WTC11 (cell line): ENCODE measurements around the gene ZNF80. TPM values are rescaled to one million over a fixed set of nuclear protein-coding genes. Genes with fewer than 3 reads are reported as not detected.
"Not testable (repeated sequence)": the region's sequence is repeated elsewhere in the genome, so short reads cannot be mapped to it uniquely, and the experiment has no call there.

Source experiments
- ATAC-seq: fragments of 200-7000 bp; cut with Tn5 transposase; 2 replicates; pipeline ENCODE4 v1.10.0; 2021; ENCODE audit warnings: mild to moderate bottlenecking, moderate library complexity
- Bru-seq: library from RNA; stranded (reverse); fragments of 400-500 nt; gene quantifications from one replicate; lab custom pipeline; 2021; lab: Mats Ljungman, UMichigan
- CTCF ChIA-PET: fragments of 300-600 bp; sonication (Branson Sonifier 250); formaldehyde crosslinking; loops from one replicate; lab custom pipeline; 2021; ENCODE audit warnings: antibody characterized with exemption; lab: Charles Lee
- POLR2A ChIA-PET: fragments of 350-600 bp; sonication (Branson Sonifier 250); formaldehyde crosslinking; loops from one replicate; lab custom pipeline; 2021; ENCODE audit warnings: antibody characterized with exemption; lab: Charles Lee
- DNase-seq: peaks from one replicate; pipeline ENCODE4 v3.0.0; 2021; ENCODE audit warnings: low spot score
- H3K27ac Mint-ChIP-seq: 2 replicates; pipeline ENCODE4 v1.8.0; 2021; ENCODE audit warnings: mixed read lengths
- H3K27me3 Mint-ChIP-seq: 2 replicates; pipeline ENCODE4 v1.8.0; 2021; ENCODE audit warnings: low read depth, mild to moderate bottlenecking, moderate library complexity, mixed read lengths
- H3K36me3 Mint-ChIP-seq: 2 replicates; pipeline ENCODE4 v1.8.0; 2021; ENCODE audit warnings: mixed read lengths
- H3K4me1 Mint-ChIP-seq: 2 replicates; pipeline ENCODE4 v1.8.0; 2022; ENCODE audit warnings: mixed read lengths
- H3K4me3 Mint-ChIP-seq: 2 replicates; pipeline ENCODE4 v1.8.0; 2021; ENCODE audit warnings: mild to moderate bottlenecking, moderate library complexity, mixed read lengths
- H3K9me3 Mint-ChIP-seq: 2 replicates; pipeline ENCODE4 v1.8.0; 2021; ENCODE audit warnings: mixed read lengths
- ATF1 ChIP-seq: sonication (generic); formaldehyde crosslinking; IDR thresholded peaks from 2 replicates; pipeline ENCODE4 v1.8.1; 2023; ENCODE audit warnings: mild to moderate bottlenecking, moderate library complexity, missing genetic modification reagents
- CBFB ChIP-seq: sonication (generic); formaldehyde crosslinking; IDR thresholded peaks from 2 replicates; pipeline ENCODE4 v1.8.1; 2022; ENCODE audit warnings: mild to moderate bottlenecking, low read depth, missing genetic modification reagents
- CREB1 ChIP-seq: sonication (generic); formaldehyde crosslinking; IDR thresholded peaks from 2 replicates; pipeline ENCODE4 v1.8.0; 2023; ENCODE audit warnings: mild to moderate bottlenecking, missing genetic modification reagents
- CTCF ChIP-seq: fragments of 200-600 bp; IDR thresholded peaks from 2 replicates; pipeline ENCODE4 v1.8.0; 2022; ENCODE audit warnings: antibody characterized with exemption
- E2F1 ChIP-seq: sonication (generic); formaldehyde crosslinking; IDR thresholded peaks from 2 replicates; pipeline ENCODE4 v1.8.0; 2022; ENCODE audit warnings: mild to moderate bottlenecking, missing genetic modification reagents
- EMX1 ChIP-seq: fragments of 250-450 bp; sonication (Bioruptor Pico); IDR thresholded peaks from 2 replicates; pipeline ENCODE4 v1.8.0; 2021; ENCODE audit warnings: mild to moderate bottlenecking
- ETV6 ChIP-seq: sonication (generic); formaldehyde crosslinking; IDR thresholded peaks from 2 replicates; pipeline ENCODE4 v1.8.1; 2022; ENCODE audit warnings: mild to moderate bottlenecking, missing genetic modification reagents
- FOXK1 ChIP-seq: sonication (generic); formaldehyde crosslinking; IDR thresholded peaks from 2 replicates; pipeline ENCODE4 v1.8.0; 2022; ENCODE audit warnings: mild to moderate bottlenecking, moderate library complexity, missing genetic modification reagents
- GTF2I ChIP-seq: fragments of 250-450 bp; sonication (Bioruptor Pico); conservative IDR thresholded peaks from 2 replicates; pipeline ENCODE4 v1.4.0; 2021; ENCODE audit warnings: mild to moderate bottlenecking
- MYBL2 ChIP-seq: sonication (generic); formaldehyde crosslinking; IDR thresholded peaks from 2 replicates; pipeline ENCODE4 v1.8.1; 2023; ENCODE audit warnings: mild to moderate bottlenecking, moderate library complexity, missing genetic modification reagents
- USF1 ChIP-seq: sonication (generic); formaldehyde crosslinking; IDR thresholded peaks from 2 replicates; pipeline ENCODE4 v1.8.0; 2022; ENCODE audit warnings: mild to moderate bottlenecking, missing genetic modification reagents
- ZNF138 ChIP-seq: sonication (generic); formaldehyde crosslinking; conservative IDR thresholded peaks from 2 replicates; pipeline ENCODE4 v1.8.1; 2022; ENCODE audit warnings: mild to moderate bottlenecking, moderate library complexity, missing genetic modification reagents
- ZNF263 ChIP-seq: sonication (generic); formaldehyde crosslinking; IDR thresholded peaks from 2 replicates; pipeline ENCODE4 v1.8.1; 2022; ENCODE audit warnings: low read depth, mild to moderate bottlenecking, moderate library complexity, missing genetic modification reagents
- ZNF396 ChIP-seq: fragments of 250-450 bp; sonication (Bioruptor Pico); IDR thresholded peaks from 2 replicates; pipeline ENCODE4 v1.8.0; 2021; ENCODE audit warnings: mild to moderate bottlenecking, moderate library complexity, borderline replicate concordance
- ZNF671 ChIP-seq: fragments of 250-450 bp; sonication (Bioruptor Pico); IDR thresholded peaks from 2 replicates; pipeline ENCODE4 v1.8.0; 2021; ENCODE audit warnings: mild to moderate bottlenecking
- long read RNA-seq, 3 experiments: library from RNA in 1 of 3; library from capped mRNA in 1 of 3; library from polyadenylated mRNA in 1 of 3; unstranded in 2 of 3; stranded (forward) in 1 of 3; transcript quantifications; one replicate each; pipeline ENCODE4 v2.0.0, GENCODE V29; 2021
- total RNA-seq: library from RNA; stranded (reverse); gene quantifications from 3 replicates; pipeline ENCODE4 v1.2.3, GENCODE V29; 2021
- TF ChIP-seq, protein P1 (sequence below): sonication (generic); formaldehyde crosslinking; IDR thresholded peaks from 2 replicates; pipeline ENCODE4 v1.8.1; 2023; ENCODE audit warnings: mild to moderate bottlenecking, missing genetic modification reagents
- TF ChIP-seq, protein P2 (sequence below): sonication (generic); formaldehyde crosslinking; IDR thresholded peaks from 2 replicates; pipeline ENCODE4 v1.8.1; 2022; ENCODE audit warnings: low read depth, mild to moderate bottlenecking, moderate library complexity, missing genetic modification reagents, borderline replicate concordance

Gene ZNF80
- total RNA-seq = not detected in 3 replicates
- Bru-seq, nascent RNA = not detected
- long read RNA-seq, experiment 1 = 0 reads
- long read RNA-seq, experiment 2 = 0 reads
- long read RNA-seq, experiment 3 = 0 reads

DNA sequence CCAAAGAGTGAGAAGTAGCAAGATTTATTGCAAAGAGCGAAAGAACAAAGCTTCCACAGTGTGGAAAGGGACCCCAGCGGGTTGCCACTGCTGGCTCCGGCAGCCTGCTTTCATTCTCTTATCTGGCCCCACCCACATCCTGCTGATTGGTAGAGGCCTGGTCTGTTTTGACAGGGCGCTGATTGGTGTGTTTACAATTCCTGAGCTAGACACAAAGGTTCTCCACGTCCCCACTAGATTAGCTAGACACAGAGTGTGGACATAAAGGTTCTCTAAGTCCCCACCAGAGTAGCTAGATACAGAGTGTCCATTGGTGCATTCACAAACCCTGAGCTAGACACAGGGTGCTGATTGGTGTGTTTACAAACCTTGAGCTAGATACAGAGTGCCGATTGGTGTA, at the start of gene ZNF80:
ZNF80 (minus strand) TSS at position 101 of the 400 bp plus-strand sequence. CDS start 504 bp downstream, outside the sequence.
- H3K27me3 Mint-ChIP-seq, DNase-seq, CTCF ChIA-PET, H3K4me1 Mint-ChIP-seq, H3K4me3 Mint-ChIP-seq, ATAC-seq, H3K36me3 Mint-ChIP-seq, POLR2A ChIA-PET, H3K27ac Mint-ChIP-seq: not testable (repeated sequence)
- peaks cover 29% of the 10 kb centered on the region for H3K9me3 Mint-ChIP-seq

- TF ChIP-seq CBFB (CRISPR knock-in tag) (no peak), ZNF396 (CRISPR knock-in tag) (no peak), CREB1 (CRISPR knock-in tag) (no peak), USF1 (CRISPR knock-in tag) (no peak), FOXK1 (CRISPR knock-in tag) (no peak), MYBL2 (CRISPR knock-in tag) (no peak), EMX1 (CRISPR knock-in tag) (no peak), ATF1 (CRISPR knock-in tag) (no peak)
- TF ChIP-seq, protein P1, sequence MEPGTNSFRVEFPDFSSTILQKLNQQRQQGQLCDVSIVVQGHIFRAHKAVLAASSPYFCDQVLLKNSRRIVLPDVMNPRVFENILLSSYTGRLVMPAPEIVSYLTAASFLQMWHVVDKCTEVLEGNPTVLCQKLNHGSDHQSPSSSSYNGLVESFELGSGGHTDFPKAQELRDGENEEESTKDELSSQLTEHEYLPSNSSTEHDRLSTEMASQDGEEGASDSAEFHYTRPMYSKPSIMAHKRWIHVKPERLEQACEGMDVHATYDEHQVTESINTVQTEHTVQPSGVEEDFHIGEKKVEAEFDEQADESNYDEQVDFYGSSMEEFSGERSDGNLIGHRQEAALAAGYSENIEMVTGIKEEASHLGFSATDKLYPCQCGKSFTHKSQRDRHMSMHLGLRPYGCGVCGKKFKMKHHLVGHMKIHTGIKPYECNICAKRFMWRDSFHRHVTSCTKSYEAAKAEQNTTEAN (CRISPR knock-in tag) = no peak
- TF ChIP-seq, protein P2, sequence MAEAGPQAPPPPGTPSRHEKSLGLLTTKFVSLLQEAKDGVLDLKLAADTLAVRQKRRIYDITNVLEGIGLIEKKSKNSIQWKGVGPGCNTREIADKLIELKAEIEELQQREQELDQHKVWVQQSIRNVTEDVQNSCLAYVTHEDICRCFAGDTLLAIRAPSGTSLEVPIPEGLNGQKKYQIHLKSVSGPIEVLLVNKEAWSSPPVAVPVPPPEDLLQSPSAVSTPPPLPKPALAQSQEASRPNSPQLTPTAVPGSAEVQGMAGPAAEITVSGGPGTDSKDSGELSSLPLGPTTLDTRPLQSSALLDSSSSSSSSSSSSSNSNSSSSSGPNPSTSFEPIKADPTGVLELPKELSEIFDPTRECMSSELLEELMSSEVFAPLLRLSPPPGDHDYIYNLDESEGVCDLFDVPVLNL (CRISPR knock-in tag) = no peak
- ATAC-seq = no peak
- H3K36me3 Mint-ChIP-seq = no peaks in the 10 kb centered on the region
- H3K27ac Mint-ChIP-seq = no peak overlapping the region
- H3K27me3 Mint-ChIP-seq = no peaks in the 10 kb centered on the region
- DNase-seq = no peak
- peaks cover 11% of the 10 kb centered on the region for H3K9me3 Mint-ChIP-seq
- CTCF ChIA-PET = no interaction called here
- H3K4me3 Mint-ChIP-seq = no peak overlapping the region
- POLR2A ChIA-PET = no interaction called here
- H3K4me1 Mint-ChIP-seq = peaks cover 12% of the 10 kb centered on the region
Observed at GRCh38 chr3:114286266-114286665, 48.9 kb upstream of the ZNF80 start.

GRCh38 chr3:114285648-114286230, 48.4 kb upstream of the ZNF80 start:
- no peak overlapping the region for H3K4me3 Mint-ChIP-seq
- no peak overlapping the region for H3K27ac Mint-ChIP-seq
- H3K27me3 Mint-ChIP-seq = no peaks in the 10 kb centered on the region
- ChIA-PET POLR2A (no interaction called here), CTCF (interaction anchor here (1.1 to 1.5 kb wide), 2 partner anchors 130 to 133 kb away, joined by 4 read pairs; no protein-coding TSS in a partner anchor)
- H3K36me3 Mint-ChIP-seq = no peaks in the 10 kb centered on the region
- ATAC-seq (no peak), DNase-seq (no peak)
- TF ChIP-seq, protein P2 (CRISPR knock-in tag) = no peak
- no peak for TF ChIP-seq ZNF671 (CRISPR knock-in tag)
- TF ChIP-seq ETV6 (CRISPR knock-in tag) = no peak
- no peak for TF ChIP-seq ZNF263 (CRISPR knock-in tag)
- peaks cover 11% of the 10 kb centered on the region for H3K9me3 Mint-ChIP-seq
- H3K4me1 Mint-ChIP-seq = peaks cover 7% of the 10 kb centered on the region; the same call in 1 of the 2 replicates

DNA sequence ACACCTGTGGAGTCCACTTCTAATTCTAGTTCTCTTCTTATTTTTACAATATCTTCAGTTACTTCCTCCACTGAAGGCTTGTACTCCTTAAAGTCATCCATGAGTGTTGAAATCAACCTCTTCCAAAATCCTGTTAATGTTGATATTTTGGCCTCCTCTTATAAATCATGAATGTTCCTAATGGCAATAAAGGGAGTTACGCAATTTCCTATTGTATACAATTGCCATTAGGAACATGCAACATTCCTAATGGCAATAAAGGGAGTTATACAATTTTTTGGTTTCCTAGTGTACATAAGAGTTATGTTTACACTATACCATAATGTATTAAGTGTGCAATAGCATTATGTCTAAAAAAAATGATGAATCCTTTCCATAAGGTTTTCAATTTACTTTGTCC, 47.3 kb upstream of the ZNF80 start:
- POLR2A ChIA-PET = no interaction called here
- DNase-seq (no peak), ATAC-seq (no peak)
- peaks cover 11% of the 10 kb centered on the region for H3K9me3 Mint-ChIP-seq
- H3K27me3 Mint-ChIP-seq = no peaks in the 10 kb centered on the region
- H3K4me1 Mint-ChIP-seq = no peaks in the 10 kb centered on the region
- H3K4me3 Mint-ChIP-seq = no peak overlapping the region
- CTCF ChIA-PET = interaction anchor here (1.1 to 1.5 kb wide), 2 partner anchors 129 to 134 kb away, joined by 4 read pairs; no protein-coding TSS in a partner anchor
- H3K36me3 Mint-ChIP-seq = no peaks in the 10 kb centered on the region
- no peak overlapping the region for H3K27ac Mint-ChIP-seq
- TF ChIP-seq CTCF = no peak
- TF ChIP-seq E2F1 (CRISPR knock-in tag) = no peak
- no peak for TF ChIP-seq GTF2I (CRISPR knock-in tag)
- TF ChIP-seq ZNF138 = no peak
- no peak for TF ChIP-seq CBFB (CRISPR knock-in tag)
